SK-N-SH (cell line): ENCODE measurements around the gene ANKS1B.

Source experiments
- CTCF ChIP-seq: fragments of 200-600 bp; sonication (generic); IDR thresholded peaks from 2 replicates; pipeline ENCODE4 v1.6.1; 2017; ENCODE audit warnings: antibody characterized with exemption, mild to moderate bottlenecking, moderate library complexity
- EZH2phosphoT487 ChIP-seq: fragments of 200-600 bp; sonication (generic); IDR thresholded peaks from 2 replicates; pipeline ENCODE4 v1.6.1; 2017; ENCODE audit warnings: low read depth, mixed run types, mild to moderate bottlenecking, antibody characterized with exemption, moderate library complexity, borderline replicate concordance
- FOXM1 ChIP-seq: IDR thresholded peaks from 2 replicates; pipeline ENCODE4 v1.4.0; 2012; ENCODE audit warnings: low read depth, mild to moderate bottlenecking
- GABPA ChIP-seq: IDR thresholded peaks from 2 replicates; pipeline ENCODE4 v1.4.0; 2012; ENCODE audit warnings: low read depth, mild to moderate bottlenecking
- NFIC ChIP-seq: IDR thresholded peaks from 2 replicates; pipeline ENCODE4 v1.4.0; 2012; ENCODE audit warnings: borderline replicate concordance
- POLR2AphosphoS5 ChIP-seq: IDR thresholded peaks from 2 replicates; pipeline ENCODE4 v1.6.1; 2012; ENCODE audit warnings: low read depth, low read length
- REST ChIP-seq: IDR thresholded peaks from 2 replicates; pipeline ENCODE4 v1.6.1; 2012; ENCODE audit warnings: mild to moderate bottlenecking, low read depth, low read length, moderate library complexity
- TAF1 ChIP-seq: IDR thresholded peaks from 2 replicates; pipeline ENCODE4 v1.6.1; 2012; ENCODE audit warnings: low read depth, mild to moderate bottlenecking, low read length, moderate library complexity, borderline replicate concordance

- TF ChIP-seq CTCF, result no peak
- TF ChIP-seq FOXM1, result no peak
- no peak for TF ChIP-seq GABPA
- TF ChIP-seq REST, result no peak
- no peak for TF ChIP-seq EZH2phosphoT487
- TF ChIP-seq NFIC, result no peak
- no peak for TF ChIP-seq TAF1
- no peak for TF ChIP-seq POLR2AphosphoS5
Observed at GRCh38 chr12:98823012-98823411, 1161.7 kb downstream of the ANKS1B start.
